AG04449 (cell line): ENCODE data around the gene SMIM28.

Experiments
- CTCF ChIA-PET: fragments of 350-600 bp; formaldehyde crosslinking; extraction: SDS; loops from one replicate; lab custom pipeline; 2021; ENCODE audit warnings: antibody characterized with exemption; lab: Yijun Ruan, JAX
- POLR2A ChIA-PET: fragments of 400-600, 350-600 bp; formaldehyde crosslinking; extraction: SDS; loops from one replicate; lab custom pipeline; 2020; ENCODE audit warnings: antibody characterized with exemption, inconsistent platforms; lab: Yijun Ruan, JAX
- DNase-seq: peaks from one replicate; pipeline ENCODE4 v3.0.0-alpha.2; 2010; ENCODE audit warnings: low read depth, low spot score
- H3K4me3 ChIP-seq: 2 replicates; pipeline ENCODE4 v1.5.1; 2011; ENCODE audit warnings: low read depth, mild to moderate bottlenecking, control low read depth, low read length
- TF ChIP-seq, protein P1 (sequence below): IDR thresholded peaks from one replicate; pipeline ENCODE4 v1.5.1; 2011; ENCODE audit warnings: mild to moderate bottlenecking, moderate library complexity, low read length, control low read depth, inconsistent platforms; ENCODE audit not compliant: insufficient read depth; ENCODE audit errors: missing control alignments

SMIM28 gene

DNA sequence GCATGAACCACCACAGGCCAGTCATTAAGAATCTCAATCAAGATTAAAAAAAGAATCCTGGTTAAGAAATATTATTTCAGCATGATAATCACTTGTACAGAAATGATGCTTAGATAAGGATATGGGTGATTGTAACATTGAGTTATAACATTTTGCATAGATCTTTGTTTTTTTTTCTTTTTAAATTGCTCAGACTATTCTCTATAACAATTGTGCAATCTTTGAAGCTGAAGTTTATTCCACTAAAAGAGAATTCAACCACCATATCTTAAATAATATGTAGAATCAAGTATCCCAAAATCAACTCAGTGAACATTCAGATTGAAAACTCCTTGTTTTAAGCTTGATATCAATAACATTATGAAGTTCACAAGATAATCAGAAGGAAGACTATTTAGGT lies 663 bp upstream of the SMIM28 start:
- H3K4me3 ChIP-seq = no peak overlapping the region
- ChIA-PET POLR2A (no interaction called here), CTCF (no interaction called here)
- DNase-seq = no peak
- TF ChIP-seq, protein P1, sequence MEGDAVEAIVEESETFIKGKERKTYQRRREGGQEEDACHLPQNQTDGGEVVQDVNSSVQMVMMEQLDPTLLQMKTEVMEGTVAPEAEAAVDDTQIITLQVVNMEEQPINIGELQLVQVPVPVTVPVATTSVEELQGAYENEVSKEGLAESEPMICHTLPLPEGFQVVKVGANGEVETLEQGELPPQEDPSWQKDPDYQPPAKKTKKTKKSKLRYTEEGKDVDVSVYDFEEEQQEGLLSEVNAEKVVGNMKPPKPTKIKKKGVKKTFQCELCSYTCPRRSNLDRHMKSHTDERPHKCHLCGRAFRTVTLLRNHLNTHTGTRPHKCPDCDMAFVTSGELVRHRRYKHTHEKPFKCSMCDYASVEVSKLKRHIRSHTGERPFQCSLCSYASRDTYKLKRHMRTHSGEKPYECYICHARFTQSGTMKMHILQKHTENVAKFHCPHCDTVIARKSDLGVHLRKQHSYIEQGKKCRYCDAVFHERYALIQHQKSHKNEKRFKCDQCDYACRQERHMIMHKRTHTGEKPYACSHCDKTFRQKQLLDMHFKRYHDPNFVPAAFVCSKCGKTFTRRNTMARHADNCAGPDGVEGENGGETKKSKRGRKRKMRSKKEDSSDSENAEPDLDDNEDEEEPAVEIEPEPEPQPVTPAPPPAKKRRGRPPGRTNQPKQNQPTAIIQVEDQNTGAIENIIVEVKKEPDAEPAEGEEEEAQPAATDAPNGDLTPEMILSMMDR = no peak

DNA sequence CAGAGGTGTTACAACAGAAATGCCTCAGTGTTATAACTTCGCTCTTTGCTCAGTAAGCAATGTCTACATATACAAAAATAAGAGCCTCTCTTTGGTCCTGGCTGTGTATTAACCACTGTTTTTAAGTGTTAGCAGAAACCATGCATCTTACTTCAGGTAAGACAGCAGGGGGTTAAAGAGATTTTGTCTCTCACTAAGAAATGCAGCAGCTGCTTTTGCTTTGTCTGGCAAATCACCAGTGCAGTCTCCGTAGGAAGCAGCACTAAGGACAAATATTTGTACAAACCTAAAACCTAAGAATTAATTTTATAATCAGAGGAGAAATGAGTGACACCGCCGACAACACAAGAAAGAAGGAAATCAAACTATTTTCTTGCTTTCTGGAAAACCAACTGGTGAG lies 758 bp downstream of the SMIM28 start:
- no peak for DNase-seq
- TF ChIP-seq, protein P1 = no peak
- CTCF ChIA-PET = no interaction called here
- POLR2A ChIA-PET = no interaction called here
- H3K4me3 ChIP-seq = no peak overlapping the region

DNA sequence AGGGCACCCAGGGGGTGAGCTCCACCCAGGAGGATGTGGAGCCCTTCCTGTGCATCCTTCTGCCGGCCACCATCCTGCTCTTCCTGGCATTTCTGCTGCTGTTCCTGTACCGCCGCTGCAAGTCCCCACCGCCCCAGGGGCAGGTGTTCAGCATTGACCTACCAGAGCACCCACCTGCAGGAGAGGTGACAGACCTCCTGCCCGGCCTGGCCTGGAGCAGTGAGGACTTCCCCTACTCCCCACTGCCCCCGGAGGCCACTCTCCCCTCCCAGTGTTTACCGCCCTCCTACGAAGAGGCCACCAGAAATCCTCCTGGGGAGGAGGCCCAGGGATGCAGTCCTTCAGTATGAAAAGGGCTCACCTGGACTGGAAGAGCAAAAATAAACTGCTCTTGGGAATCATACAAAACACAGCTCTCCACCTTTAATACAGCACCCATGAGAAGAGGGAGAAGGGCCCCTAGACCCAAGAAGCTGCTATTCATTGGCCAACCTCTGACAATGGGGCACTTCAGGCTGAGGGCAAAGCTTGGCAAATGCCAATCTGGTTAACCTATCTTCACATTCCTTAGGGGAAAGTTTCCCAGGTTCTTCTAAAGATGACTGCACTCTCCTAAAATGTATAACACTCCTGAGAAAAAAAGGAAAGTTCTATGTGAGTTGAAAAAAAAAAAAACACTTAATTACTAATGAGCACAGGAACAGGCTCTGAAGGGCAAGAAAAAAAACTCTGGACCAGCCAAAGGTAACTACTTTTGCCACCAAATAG lies 5.0 kb downstream of the SMIM28 start:
- DNase-seq = no peak
- TF ChIP-seq, protein P1 = no peak
- H3K4me3 ChIP-seq = no peak overlapping the region
- ChIA-PET POLR2A (no interaction called here), CTCF (no interaction called here)

DNA sequence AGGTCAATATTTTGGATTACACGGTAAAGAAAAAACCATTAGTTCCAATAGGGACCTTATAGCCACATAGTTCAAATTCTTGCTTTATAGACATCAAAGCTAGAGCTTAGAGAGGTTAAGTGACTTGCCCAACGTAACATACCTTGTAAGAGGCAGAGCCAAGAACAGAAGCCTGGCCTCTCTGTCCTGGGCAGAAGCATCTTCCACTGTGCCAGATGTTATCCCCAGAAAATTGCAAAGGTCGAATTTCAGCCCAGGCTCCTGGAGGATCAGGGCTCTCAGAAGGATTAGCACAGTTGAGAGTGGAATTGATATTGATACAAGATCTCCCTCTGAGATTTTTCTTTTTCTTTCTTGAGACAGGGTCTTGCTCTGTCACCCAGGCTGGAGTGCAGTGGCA lies 6.1 kb downstream of the SMIM28 start:
- TF ChIP-seq, protein P1 = no peak
- CTCF ChIA-PET = no interaction called here
- no peak overlapping the region for H3K4me3 ChIP-seq
- POLR2A ChIA-PET = no interaction called here
- DNase-seq = no peak

DNA sequence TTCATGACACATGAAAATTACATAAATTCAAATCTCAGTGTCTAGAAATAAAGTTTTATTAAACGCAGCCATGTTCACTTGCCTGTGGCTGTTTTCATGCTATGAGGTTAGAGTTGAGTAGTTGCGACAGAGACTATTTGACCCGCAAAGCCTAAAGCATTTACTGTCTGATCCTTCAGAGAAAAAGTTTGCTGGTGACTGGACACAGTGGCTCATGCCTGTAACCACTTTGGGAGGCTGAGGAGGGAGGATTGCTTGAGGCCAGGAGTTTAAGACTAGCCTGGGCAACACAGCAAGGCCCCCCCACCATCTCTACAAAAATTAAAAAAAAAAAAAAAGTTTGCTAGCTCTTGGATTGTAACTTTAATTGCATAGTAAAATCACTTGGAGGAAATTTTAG lies 9.2 kb downstream of the SMIM28 start:
- no peak for DNase-seq
- H3K4me3 ChIP-seq = no peak overlapping the region
- CTCF ChIA-PET = no interaction called here
- TF ChIP-seq, protein P1 = no peak
- POLR2A ChIA-PET = no interaction called here

DNA sequence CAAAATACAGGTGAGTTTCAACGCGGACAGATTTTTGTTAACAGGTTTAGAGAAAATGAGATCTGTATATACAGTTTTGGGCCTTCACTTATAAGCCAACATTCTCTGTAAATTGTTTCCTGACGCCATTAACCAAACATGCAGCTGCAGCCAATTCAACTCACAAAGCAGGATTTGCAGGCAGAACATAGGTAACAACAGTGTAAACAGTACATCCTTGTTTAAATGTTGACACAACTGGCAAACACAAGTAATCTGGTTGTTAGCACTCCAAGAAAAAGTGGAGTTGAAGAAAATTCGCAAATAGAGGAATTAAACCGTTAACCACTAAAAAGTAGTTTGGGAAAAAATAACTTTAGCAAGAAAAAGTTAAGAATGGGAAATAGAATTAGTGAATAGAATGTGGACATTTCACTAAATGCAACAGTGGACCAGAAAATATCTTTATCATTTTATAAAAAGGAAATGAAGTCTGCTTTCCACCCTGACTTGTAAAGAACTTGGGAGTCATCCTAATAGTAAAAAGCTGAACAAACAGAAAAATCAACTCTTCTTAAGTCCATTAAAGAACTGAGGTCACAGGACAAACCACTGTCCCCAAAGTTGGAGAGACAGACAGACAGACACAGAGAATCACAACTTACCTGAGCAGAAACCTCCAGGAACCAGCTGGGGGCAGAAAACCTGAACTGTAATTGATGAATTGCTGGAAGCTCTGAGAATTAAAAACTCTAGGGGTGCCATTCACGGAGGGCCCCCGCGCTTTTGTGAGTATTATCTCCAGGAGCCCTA lies 10.1 kb downstream of the SMIM28 start:
- H3K4me3 ChIP-seq = no peak overlapping the region
- ChIA-PET CTCF (no interaction called here), POLR2A (no interaction called here)
- TF ChIP-seq, protein P1 = no peak
- DNase-seq = no peak
